ENCODE data around the gene CDC5L. TPM values are rescaled to one million over a fixed set of nuclear protein-coding genes. Genes with fewer than 3 reads are reported as not detected.

The CDC5L gene
- polyA plus RNA-seq, 1 donor (not counting 4 experiments of a cell fraction or from before 2014, with no cell fraction given), result 16.6 TPM

DNA sequence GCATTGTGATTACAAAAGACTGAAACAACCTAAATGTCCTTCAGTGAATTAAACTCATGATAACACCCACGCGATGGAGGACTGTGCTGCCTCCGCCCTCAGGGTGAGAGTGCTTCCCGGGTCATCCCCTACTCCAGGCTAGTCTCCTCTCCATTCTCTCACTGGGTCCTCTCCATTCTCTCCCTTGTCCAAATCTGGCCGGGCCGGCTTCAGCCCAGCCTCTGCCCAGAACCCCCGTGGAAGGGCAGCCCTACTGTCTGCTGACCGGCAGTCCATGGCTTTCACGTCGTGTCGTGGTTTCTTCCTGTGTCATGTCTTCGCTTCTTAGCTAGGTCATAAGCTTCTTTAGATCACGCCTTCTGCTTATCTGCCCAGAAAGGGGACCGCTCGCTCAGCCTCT, 74.8 kb downstream of the CDC5L start:
- no peak overlapping the region for H2AFZ ChIP-seq (ENCODE audit: control insufficient read depth, low read length)
- no peaks in the 10 kb centered on the region for H3K36me3 ChIP-seq (ENCODE audit: control insufficient read depth in 2 of 2, extremely low read depth in 1 of 2, insufficient read depth in 2 of 2, low read length in 2 of 2)
- no peak overlapping the region for H3K4me2 ChIP-seq (ENCODE audit: control insufficient read depth, extremely low read depth, insufficient read depth, low read depth, low read length)
- no peaks in the 10 kb centered on the region for H3K4me1 ChIP-seq (ENCODE audit: control insufficient read depth, extremely low read depth, insufficient read depth, low read length)
- dilution Hi-C loops (cut with MboI; ENCODE audit: extremely low pct_ligation_motif_present, low sequenced_read_pairs), result no loop called here
- H3K27ac ChIP-seq (ENCODE audit: control insufficient read depth, insufficient read depth, low read length), result no peak overlapping the region
- no peaks in the 10 kb centered on the region for H3K9me1 ChIP-seq (ENCODE audit: control insufficient read depth, extremely low read depth, insufficient read depth, low read length)
- TF ChIP-seq, protein P1, sequence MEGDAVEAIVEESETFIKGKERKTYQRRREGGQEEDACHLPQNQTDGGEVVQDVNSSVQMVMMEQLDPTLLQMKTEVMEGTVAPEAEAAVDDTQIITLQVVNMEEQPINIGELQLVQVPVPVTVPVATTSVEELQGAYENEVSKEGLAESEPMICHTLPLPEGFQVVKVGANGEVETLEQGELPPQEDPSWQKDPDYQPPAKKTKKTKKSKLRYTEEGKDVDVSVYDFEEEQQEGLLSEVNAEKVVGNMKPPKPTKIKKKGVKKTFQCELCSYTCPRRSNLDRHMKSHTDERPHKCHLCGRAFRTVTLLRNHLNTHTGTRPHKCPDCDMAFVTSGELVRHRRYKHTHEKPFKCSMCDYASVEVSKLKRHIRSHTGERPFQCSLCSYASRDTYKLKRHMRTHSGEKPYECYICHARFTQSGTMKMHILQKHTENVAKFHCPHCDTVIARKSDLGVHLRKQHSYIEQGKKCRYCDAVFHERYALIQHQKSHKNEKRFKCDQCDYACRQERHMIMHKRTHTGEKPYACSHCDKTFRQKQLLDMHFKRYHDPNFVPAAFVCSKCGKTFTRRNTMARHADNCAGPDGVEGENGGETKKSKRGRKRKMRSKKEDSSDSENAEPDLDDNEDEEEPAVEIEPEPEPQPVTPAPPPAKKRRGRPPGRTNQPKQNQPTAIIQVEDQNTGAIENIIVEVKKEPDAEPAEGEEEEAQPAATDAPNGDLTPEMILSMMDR (optimal IDR thresholded peaks at IDR 0.05 in 1 of 3, IDR thresholded peaks at IDR 0.05 in 1 of 3, conservative IDR thresholded peaks at IDR 0.05 in 1 of 3; ENCODE audit: extremely low read depth in 1 of 3, insufficient read depth in 2 of 3, low read length in 3 of 3), result no peak
- no peak for TF ChIP-seq EZH2 (IDR thresholded peaks at IDR 0.05; ENCODE audit: low read length)
- no peaks in the 10 kb centered on the region for H4K20me1 ChIP-seq (ENCODE audit: control insufficient read depth, extremely low read depth, insufficient read depth, low read length)
- H3K79me2 ChIP-seq (ENCODE audit: control insufficient read depth, insufficient read depth, low read length), result no peaks in the 10 kb centered on the region
- no peak for FAIRE-seq
- H3K9me3 ChIP-seq (ENCODE audit: control insufficient read depth, low read depth, low read length), result no peaks in the 10 kb centered on the region
- H3K4me3 ChIP-seq (ENCODE audit: control insufficient read depth in 2 of 3, extremely low read depth in 1 of 3, insufficient read depth in 2 of 3, low read depth in 1 of 3, low read length in 3 of 3), result no peak overlapping the region
- DNase-seq (ENCODE audit: low read depth, low spot score), result no peak
- no peak overlapping the region for H3K9ac ChIP-seq (ENCODE audit: control insufficient read depth, extremely low read depth, insufficient read depth, low read length)
- H3K27me3 ChIP-seq (ENCODE audit: control insufficient read depth, extremely low read depth, insufficient read depth, low read length), result peaks cover 6% of the 10 kb centered on the region

DNA sequence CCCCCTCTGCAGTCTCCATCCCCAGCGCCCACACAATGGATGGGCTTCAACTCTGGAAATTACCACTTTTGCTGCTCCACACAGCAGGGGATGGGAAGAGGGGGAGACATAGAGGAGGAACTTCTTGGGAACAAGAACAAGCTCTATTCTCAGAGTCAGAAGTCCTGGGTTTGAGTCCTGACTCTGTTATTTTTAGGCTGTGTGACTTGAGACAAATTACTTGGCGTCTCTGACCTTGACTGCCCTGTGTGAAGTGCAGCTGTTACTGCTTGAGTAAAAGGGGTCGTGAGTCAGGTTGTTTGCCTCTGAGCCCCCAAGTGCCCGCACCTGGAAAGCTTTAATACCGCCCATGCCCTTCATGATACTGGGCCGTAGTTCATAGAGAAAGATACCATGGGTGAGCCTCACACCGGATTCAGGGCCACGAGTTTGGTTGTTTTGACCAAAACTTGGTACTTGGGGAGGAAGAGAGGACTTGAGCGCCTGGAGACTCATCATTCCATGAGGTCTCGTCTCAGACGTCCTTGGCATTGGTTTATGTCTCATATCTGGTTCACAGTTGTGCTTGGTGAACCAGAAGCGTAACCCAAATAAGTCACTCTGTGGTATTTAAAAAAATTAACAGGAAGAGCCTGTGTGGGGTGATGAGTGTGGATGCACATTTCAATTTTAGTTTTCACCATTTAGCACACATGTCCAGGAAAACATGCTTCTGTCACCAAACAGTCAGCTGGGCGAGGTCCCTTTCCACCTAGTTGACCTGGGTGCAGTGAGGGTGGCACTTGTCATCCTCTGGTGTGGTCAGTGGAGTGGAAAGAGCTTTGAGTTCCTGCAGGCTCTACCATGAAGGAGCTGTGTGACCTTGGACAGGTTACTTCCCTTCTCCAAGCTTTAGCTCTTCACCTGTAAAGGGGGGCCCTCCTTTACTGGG, 75.6 kb downstream of the CDC5L start:
- Histone ChIP-seq H3K9me1 (ENCODE audit: control insufficient read depth, extremely low read depth, insufficient read depth, low read length) (no peaks in the 10 kb centered on the region), H3K27ac (ENCODE audit: control insufficient read depth, insufficient read depth, low read length) (no peak overlapping the region), H3K36me3 (ENCODE audit: control insufficient read depth in 2 of 2, extremely low read depth in 1 of 2, insufficient read depth in 2 of 2, low read length in 2 of 2) (no peaks in the 10 kb centered on the region), H3K4me3 (ENCODE audit: control insufficient read depth in 2 of 3, extremely low read depth in 1 of 3, insufficient read depth in 2 of 3, low read depth in 1 of 3, low read length in 3 of 3) (no peak overlapping the region), H3K79me2 (ENCODE audit: control insufficient read depth, insufficient read depth, low read length) (no peaks in the 10 kb centered on the region), H3K4me2 (ENCODE audit: control insufficient read depth, extremely low read depth, insufficient read depth, low read depth, low read length) (no peak overlapping the region), H3K4me1 (ENCODE audit: control insufficient read depth, extremely low read depth, insufficient read depth, low read length) (no peaks in the 10 kb centered on the region), H3K9ac (ENCODE audit: control insufficient read depth, extremely low read depth, insufficient read depth, low read length) (no peak overlapping the region), H3K9me3 (ENCODE audit: control insufficient read depth, low read depth, low read length) (no peaks in the 10 kb centered on the region), H2AFZ (ENCODE audit: control insufficient read depth, low read length) (no peak overlapping the region), H3K27me3 (ENCODE audit: control insufficient read depth, extremely low read depth, insufficient read depth, low read length) (no peaks in the 10 kb centered on the region), H4K20me1 (ENCODE audit: control insufficient read depth, extremely low read depth, insufficient read depth, low read length) (no peaks in the 10 kb centered on the region)
- FAIRE-seq (no peak), DNase-seq (ENCODE audit: low read depth, low spot score) (no peak)
- no peak for TF ChIP-seq EZH2 (IDR thresholded peaks at IDR 0.05; ENCODE audit: low read length)
- TF ChIP-seq, protein P1 (optimal IDR thresholded peaks at IDR 0.05 in 1 of 3, IDR thresholded peaks at IDR 0.05 in 1 of 3, conservative IDR thresholded peaks at IDR 0.05 in 1 of 3; ENCODE audit: extremely low read depth in 1 of 3, insufficient read depth in 2 of 3, low read length in 3 of 3), result no peak
- dilution Hi-C loops (cut with MboI; ENCODE audit: extremely low pct_ligation_motif_present, low sequenced_read_pairs), result no loop called here
